GM20000 (cell line): ENCODE results near the gene FEV.

Source experiments
- DNase-seq: peaks from one replicate; pipeline ENCODE4 v3.0.0; 2012; ENCODE audit warnings: low spot score
- TF ChIP-seq, protein P1 (sequence below): IDR thresholded peaks from 2 replicates; pipeline ENCODE4 v1.5.1; 2012; ENCODE audit warnings: mild to moderate bottlenecking, control low read depth; ENCODE audit errors: extremely low read depth, missing control alignments

Gene FEV

DNA sequence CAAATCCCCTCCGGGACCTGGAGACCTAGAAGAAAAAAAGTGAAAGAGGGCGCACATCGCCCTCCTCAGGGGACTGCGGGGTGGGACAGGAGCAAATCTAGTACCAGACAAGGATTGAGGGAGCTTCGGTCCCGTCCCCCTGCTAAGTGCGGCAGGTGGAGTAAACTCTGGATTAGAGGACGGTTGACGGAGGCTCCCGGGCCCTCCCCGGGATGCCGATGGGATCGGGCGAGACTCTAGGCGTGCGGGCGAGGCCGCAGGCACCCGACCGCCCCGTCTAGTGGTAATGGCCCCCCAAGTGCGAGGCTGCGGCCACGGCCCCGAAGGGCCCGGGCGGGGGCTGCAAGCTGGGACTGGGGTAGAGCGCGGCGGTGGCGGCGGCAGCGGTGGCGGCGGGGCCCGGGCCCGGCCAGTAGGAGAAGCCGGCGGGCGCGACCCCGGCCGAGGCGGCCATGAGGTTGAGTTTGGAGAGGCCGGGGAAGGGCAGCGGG, 3.5 kb downstream of the FEV start:
- peak; percentile 38 for DNase-seq
- TF ChIP-seq, protein P1, sequence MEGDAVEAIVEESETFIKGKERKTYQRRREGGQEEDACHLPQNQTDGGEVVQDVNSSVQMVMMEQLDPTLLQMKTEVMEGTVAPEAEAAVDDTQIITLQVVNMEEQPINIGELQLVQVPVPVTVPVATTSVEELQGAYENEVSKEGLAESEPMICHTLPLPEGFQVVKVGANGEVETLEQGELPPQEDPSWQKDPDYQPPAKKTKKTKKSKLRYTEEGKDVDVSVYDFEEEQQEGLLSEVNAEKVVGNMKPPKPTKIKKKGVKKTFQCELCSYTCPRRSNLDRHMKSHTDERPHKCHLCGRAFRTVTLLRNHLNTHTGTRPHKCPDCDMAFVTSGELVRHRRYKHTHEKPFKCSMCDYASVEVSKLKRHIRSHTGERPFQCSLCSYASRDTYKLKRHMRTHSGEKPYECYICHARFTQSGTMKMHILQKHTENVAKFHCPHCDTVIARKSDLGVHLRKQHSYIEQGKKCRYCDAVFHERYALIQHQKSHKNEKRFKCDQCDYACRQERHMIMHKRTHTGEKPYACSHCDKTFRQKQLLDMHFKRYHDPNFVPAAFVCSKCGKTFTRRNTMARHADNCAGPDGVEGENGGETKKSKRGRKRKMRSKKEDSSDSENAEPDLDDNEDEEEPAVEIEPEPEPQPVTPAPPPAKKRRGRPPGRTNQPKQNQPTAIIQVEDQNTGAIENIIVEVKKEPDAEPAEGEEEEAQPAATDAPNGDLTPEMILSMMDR: no peak

DNA sequence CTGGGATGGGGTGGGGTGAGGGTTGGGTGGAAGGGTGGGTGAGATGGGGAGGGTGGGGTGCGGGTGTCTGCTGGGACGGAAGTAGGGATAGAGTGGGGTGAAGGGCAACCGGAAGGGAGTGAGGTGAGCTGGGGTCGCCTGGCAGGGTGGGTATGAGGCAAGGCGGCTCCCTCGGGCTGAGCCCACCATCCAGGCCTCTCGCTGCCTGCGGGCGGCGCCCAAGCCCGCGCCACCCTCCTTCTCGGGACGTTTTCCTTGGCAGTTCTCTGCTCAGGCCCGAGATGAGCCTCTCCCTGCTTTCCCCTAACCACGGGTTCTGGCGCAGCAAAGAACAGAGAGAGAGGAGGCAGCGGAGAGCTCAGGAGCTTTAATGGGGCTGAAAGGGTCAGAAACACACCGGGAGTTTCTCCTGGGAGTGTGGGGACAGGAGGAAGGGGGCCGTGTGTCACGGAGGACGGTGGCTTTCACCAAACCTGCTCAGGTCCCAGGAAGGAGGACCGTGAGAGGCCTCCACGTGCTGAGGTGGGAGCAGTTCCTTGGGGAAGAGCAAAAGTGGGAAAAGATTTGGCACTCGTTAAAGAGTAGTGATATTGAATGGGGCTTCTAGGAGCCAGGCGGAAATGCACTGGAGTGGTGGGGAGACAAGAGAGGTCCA, 4.1 kb downstream of the FEV start:
- DNase-seq: peak; percentile 33

DNA sequence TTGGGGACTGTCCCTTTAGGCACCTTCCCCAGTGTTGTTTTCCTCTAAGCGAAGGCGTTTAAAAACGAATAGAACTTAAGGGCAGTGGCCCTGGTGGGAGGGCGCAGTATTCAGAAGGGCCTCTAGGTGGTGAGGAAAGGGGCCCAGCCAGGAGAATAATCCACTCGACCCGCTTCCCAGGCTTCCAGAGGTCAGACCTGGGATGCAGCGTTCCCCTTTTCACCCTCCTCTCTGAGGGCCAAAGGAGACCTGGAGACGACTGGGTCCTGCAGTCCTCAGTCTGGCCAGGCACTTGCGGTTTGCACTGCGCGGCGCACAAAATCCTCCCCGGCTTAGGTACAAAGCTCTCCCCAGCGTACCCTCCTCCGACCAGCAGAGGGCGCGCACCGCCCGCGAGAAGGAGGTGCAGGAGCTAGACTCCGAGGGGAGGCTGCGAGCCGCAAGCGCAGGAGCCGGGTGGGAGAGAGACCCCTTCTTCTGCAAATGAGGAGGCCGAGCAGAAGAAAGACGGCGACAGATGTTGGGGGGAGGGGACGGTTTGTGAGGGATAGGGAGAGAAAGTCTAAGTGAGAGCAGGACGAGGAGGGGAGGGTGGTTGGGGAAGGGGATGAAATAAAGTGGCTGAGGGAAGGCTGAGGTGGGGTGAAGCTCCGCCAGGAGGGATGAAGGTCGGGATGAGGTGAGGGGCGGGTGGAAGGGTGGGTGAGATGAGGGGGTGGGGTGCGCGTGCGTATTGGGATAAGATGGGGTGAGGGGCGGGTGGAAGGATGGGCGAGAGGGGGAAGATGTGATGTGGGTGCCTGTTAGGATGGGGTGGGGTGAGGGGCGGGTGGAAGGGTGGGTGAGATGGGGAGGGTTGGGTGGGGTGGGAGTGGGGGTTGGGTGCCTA, 4.9 kb downstream of the FEV start:
- TF ChIP-seq, protein P1: peak; percentile 96
- peak; percentile 88 for DNase-seq

More for the DNA sequence above, 4.1 kb downstream of the FEV start:
- TF ChIP-seq, protein P1: no peak

DNA sequence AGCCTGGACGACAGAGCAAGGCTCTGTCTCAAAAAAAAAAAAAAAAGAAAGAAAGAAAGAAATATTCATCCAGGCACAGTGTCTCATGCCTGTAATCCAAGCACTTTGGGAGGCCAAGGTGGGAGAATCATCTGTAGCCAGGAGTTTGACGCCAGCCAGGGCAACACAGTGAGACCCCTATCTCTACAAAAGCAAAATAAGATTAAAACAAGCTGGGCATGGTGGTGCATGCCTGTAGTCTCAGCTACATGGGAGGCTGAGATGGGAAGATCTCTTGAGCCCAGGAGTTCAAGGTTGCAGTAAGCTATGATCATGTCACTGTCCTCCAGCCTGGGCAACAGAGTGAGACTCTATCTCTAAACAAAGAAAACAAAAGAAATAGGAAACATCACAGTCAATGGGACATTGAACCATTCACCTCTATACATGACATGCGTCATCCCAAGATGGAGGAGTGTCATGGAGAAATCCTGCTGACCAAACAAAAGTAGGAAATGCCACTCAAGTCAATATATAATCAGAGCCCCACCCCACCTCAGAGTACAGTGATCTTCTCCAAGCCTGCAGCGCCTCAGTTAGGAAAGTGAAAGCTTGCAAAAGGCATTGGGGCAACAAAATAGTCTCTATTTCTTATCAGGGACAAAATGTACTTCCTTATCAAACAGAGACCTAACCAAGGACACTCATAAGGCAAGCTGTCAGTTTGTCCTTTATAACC, 9.8 kb downstream of the FEV start:
- peak; percentile 1 for DNase-seq
- TF ChIP-seq, protein P1: no peak

DNA sequence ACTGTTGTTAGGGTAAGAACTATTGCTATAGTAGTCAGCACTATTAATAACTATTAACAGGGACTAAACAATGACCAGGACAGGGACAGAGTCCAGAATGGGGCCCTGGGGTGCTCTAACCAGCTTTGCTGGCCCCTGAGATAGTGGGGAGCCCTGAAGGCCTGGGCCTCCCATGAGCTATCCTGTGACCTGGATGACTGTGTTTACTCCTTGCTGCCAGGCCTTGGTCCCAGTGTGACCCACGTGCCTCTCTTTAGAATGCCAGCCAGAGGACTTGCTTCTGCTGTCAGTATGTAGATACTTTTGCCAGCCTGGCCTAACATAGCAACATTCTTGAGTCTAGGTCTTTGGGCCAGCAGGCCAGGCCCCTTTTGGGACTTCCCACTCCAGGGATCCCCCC, 14.1 kb downstream of the FEV start:
- no peak for DNase-seq
- TF ChIP-seq, protein P1: no peak

DNA sequence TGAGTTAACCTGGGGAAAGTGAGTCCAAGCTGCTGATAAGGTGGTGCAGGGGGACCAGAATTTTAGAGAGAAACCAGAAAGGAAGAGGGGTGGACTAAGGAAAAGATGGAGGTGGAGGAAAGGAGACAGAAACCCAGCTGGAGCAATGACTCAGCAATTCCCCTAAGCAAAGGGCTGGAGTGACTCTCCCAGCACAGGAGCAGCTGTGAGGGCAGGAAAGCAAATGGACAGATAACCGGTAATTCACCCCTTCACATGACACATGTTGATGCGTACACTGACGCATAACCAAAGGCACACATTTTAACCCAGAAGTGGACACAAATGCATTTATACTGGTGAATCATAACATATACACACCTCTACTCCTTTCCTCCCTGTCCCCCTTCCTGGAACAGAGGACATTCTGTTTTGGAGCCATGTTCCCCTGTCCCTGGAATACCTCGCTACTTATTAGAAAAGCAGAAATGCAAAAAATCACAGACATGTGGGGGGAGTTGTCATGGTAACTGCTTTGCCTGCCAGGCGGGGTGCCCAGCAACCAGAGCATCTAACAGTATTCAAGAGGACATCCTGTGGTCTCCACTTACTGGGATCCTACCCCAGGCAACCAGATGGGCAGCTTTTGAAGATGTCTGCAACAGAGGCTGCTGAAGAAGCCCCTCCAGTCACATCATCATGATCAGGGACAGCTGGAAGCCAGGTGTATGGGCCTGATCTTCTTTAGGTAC, 20.8 kb downstream of the FEV start:
- DNase-seq: no peak
- TF ChIP-seq, protein P1: no peak
